SK-N-SH treated with all-trans-retinoic acid at 6 μM for 48 hours (cell line): ENCODE data around the gene ALX4.

Source experiments
- BACH2 ChIP-seq: fragments of 250-450 bp; sonication (Bioruptor Pico); IDR thresholded peaks from 2 replicates; pipeline ENCODE4 v1.9.0; 2021; ENCODE audit warnings: mild to moderate bottlenecking, borderline replicate concordance
- GLIS3 ChIP-seq: fragments of 250-450 bp; sonication (Bioruptor Pico); IDR thresholded peaks from 2 replicates; pipeline ENCODE4 v1.5.0; 2020; ENCODE audit warnings: mild to moderate bottlenecking, moderate library complexity
- ZFP30 ChIP-seq: fragments of 450-650 bp; formaldehyde crosslinking; IDR thresholded peaks from 2 replicates; pipeline ENCODE4 v1.5.0; 2022; ENCODE audit warnings: mild to moderate bottlenecking, moderate library complexity
- ZNF70 ChIP-seq: fragments of 450-650 bp; formaldehyde crosslinking; IDR thresholded peaks from 2 replicates; pipeline ENCODE4 v1.5.0; 2020; ENCODE audit warnings: mild to moderate bottlenecking, moderate library complexity
- TF ChIP-seq, protein P1 (sequence below): fragments of 250-450 bp; sonication (Bioruptor Pico); IDR thresholded peaks from 2 replicates; pipeline ENCODE4 v1.8.0; 2020; ENCODE audit warnings: mild to moderate bottlenecking, moderate library complexity, borderline replicate concordance

DNA sequence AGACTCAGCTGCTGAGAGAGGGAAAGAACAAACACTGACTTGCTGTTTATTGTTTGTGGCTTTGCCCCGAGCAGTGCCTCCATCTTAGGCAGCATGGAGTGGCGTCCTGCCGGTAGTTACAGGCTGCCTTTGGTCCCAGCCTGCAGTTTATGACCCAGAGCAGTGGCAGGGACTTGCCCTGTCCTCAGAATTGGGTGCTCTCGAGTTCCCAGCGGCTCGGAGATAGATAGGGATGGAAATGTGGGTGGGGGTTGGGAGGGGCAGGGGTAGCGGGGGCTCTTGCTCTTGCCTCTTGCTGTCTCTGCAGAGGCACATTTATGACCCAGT is 3.1 kb downstream of the ALX4 start:
- TF ChIP-seq ZNF70 (CRISPR knock-in tag) (no peak), ZFP30 (CRISPR knock-in tag) (no peak), BACH2 (CRISPR knock-in tag) (no peak), GLIS3 (no peak)
- TF ChIP-seq, protein P1, sequence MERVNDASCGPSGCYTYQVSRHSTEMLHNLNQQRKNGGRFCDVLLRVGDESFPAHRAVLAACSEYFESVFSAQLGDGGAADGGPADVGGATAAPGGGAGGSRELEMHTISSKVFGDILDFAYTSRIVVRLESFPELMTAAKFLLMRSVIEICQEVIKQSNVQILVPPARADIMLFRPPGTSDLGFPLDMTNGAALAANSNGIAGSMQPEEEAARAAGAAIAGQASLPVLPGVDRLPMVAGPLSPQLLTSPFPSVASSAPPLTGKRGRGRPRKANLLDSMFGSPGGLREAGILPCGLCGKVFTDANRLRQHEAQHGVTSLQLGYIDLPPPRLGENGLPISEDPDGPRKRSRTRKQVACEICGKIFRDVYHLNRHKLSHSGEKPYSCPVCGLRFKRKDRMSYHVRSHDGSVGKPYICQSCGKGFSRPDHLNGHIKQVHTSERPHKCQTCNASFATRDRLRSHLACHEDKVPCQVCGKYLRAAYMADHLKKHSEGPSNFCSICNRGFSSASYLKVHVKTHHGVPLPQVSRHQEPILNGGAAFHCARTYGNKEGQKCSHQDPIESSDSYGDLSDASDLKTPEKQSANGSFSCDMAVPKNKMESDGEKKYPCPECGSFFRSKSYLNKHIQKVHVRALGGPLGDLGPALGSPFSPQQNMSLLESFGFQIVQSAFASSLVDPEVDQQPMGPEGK (CRISPR knock-in tag) = no peak
